WTC11 (cell line): Measurements from ENCODE around the gene ESYT2. TPM values are rescaled to one million over a fixed set of nuclear protein-coding genes. Genes with fewer than 3 reads are reported as not detected.

Experiments
- ATAC-seq: fragments of 200-7000 bp; cut with Tn5 transposase; 2 replicates; pipeline ENCODE4 v1.10.0; 2021; ENCODE audit warnings: mild to moderate bottlenecking, moderate library complexity
- CTCF ChIA-PET: fragments of 300-600 bp; sonication (Branson Sonifier 250); formaldehyde crosslinking; loops from one replicate; lab custom pipeline; 2021; ENCODE audit warnings: antibody characterized with exemption; lab: Charles Lee
- POLR2A ChIA-PET: fragments of 350-600 bp; sonication (Branson Sonifier 250); formaldehyde crosslinking; loops from one replicate; lab custom pipeline; 2021; ENCODE audit warnings: antibody characterized with exemption; lab: Charles Lee
- DNase-seq: peaks from one replicate; pipeline ENCODE4 v3.0.0; 2021; ENCODE audit warnings: low spot score
- H3K27ac Mint-ChIP-seq: 2 replicates; pipeline ENCODE4 v1.8.0; 2021; ENCODE audit warnings: mixed read lengths
- H3K27me3 Mint-ChIP-seq: 2 replicates; pipeline ENCODE4 v1.8.0; 2021; ENCODE audit warnings: low read depth, mild to moderate bottlenecking, moderate library complexity, mixed read lengths
- H3K36me3 Mint-ChIP-seq: 2 replicates; pipeline ENCODE4 v1.8.0; 2021; ENCODE audit warnings: mixed read lengths
- H3K4me1 Mint-ChIP-seq: 2 replicates; pipeline ENCODE4 v1.8.0; 2022; ENCODE audit warnings: mixed read lengths
- H3K4me3 Mint-ChIP-seq: 2 replicates; pipeline ENCODE4 v1.8.0; 2021; ENCODE audit warnings: mild to moderate bottlenecking, moderate library complexity, mixed read lengths
- H3K9me3 Mint-ChIP-seq: 2 replicates; pipeline ENCODE4 v1.8.0; 2021; ENCODE audit warnings: mixed read lengths
- ELF4 ChIP-seq: sonication (generic); formaldehyde crosslinking; IDR thresholded peaks from 2 replicates; pipeline ENCODE4 v1.8.1; 2022; ENCODE audit warnings: low read depth, mild to moderate bottlenecking, moderate library complexity, missing genetic modification reagents
- ESRRA ChIP-seq: sonication (generic); formaldehyde crosslinking; IDR thresholded peaks from 2 replicates; pipeline ENCODE4 v1.8.1; 2022; ENCODE audit warnings: mild to moderate bottlenecking, missing genetic modification reagents, borderline replicate concordance
- ETV6 ChIP-seq: sonication (generic); formaldehyde crosslinking; IDR thresholded peaks from 2 replicates; pipeline ENCODE4 v1.8.1; 2022; ENCODE audit warnings: mild to moderate bottlenecking, missing genetic modification reagents
- FOXP1 ChIP-seq: sonication (generic); formaldehyde crosslinking; IDR thresholded peaks from 2 replicates; pipeline ENCODE4 v1.8.0; 2022; ENCODE audit warnings: missing genetic modification reagents, mild to moderate bottlenecking, moderate library complexity, borderline replicate concordance
- KAT7 ChIP-seq: sonication (generic); formaldehyde crosslinking; IDR thresholded peaks from 2 replicates; pipeline ENCODE4 v1.8.1; 2023; ENCODE audit warnings: missing genetic modification reagents, mild to moderate bottlenecking, borderline replicate concordance
- NFE2L1 ChIP-seq: sonication (generic); formaldehyde crosslinking; IDR thresholded peaks from 2 replicates; pipeline ENCODE4 v1.8.1; 2023; ENCODE audit warnings: missing genetic modification reagents
- RORB ChIP-seq: fragments of 250-450 bp; sonication (Bioruptor Pico); IDR thresholded peaks from 2 replicates; pipeline ENCODE4 v1.9.0; 2021; ENCODE audit warnings: mild to moderate bottlenecking
- TP53 ChIP-seq: sonication (generic); formaldehyde crosslinking; IDR thresholded peaks from 2 replicates; pipeline ENCODE4 v1.8.1; 2023; ENCODE audit warnings: mild to moderate bottlenecking, missing genetic modification reagents
- ZNF121 ChIP-seq: sonication (generic); formaldehyde crosslinking; IDR thresholded peaks from 2 replicates; pipeline ENCODE4 v1.8.0; 2023; ENCODE audit warnings: missing genetic modification reagents
- ZNF138 ChIP-seq: sonication (generic); formaldehyde crosslinking; conservative IDR thresholded peaks from 2 replicates; pipeline ENCODE4 v1.8.1; 2022; ENCODE audit warnings: mild to moderate bottlenecking, moderate library complexity, missing genetic modification reagents
- ZNF219 ChIP-seq: sonication (generic); formaldehyde crosslinking; IDR thresholded peaks from 2 replicates; pipeline ENCODE4 v1.8.0; 2023; ENCODE audit warnings: missing genetic modification reagents, mild to moderate bottlenecking, borderline replicate concordance
- ZNF232 ChIP-seq: sonication (generic); formaldehyde crosslinking; IDR thresholded peaks from 2 replicates; pipeline ENCODE4 v1.8.0; 2022; ENCODE audit warnings: mild to moderate bottlenecking, missing genetic modification reagents
- ZNF396 ChIP-seq: fragments of 250-450 bp; sonication (Bioruptor Pico); IDR thresholded peaks from 2 replicates; pipeline ENCODE4 v1.8.0; 2021; ENCODE audit warnings: mild to moderate bottlenecking, moderate library complexity, borderline replicate concordance
- total RNA-seq: library from RNA; stranded (reverse); gene quantifications from 3 replicates; pipeline ENCODE4 v1.2.3, GENCODE V29; 2021
- TF ChIP-seq, protein P1 (sequence below): fragments of 200-600 bp; IDR thresholded peaks from 2 replicates; pipeline ENCODE4 v1.8.0; 2022; ENCODE audit warnings: antibody characterized with exemption
- TF ChIP-seq, protein P2 (sequence below): sonication (generic); formaldehyde crosslinking; conservative IDR thresholded peaks from 2 replicates; pipeline ENCODE4 v1.8.1; 2022; ENCODE audit warnings: mild to moderate bottlenecking, missing genetic modification reagents
- TF ChIP-seq, protein P3 (sequence below): fragments of 250-450 bp; sonication (Bioruptor Pico); IDR thresholded peaks from 2 replicates; pipeline ENCODE4 v1.9.0; 2021; ENCODE audit warnings: mild to moderate bottlenecking, borderline replicate concordance
- TF ChIP-seq, protein P4 (sequence below): sonication (generic); formaldehyde crosslinking; IDR thresholded peaks from 2 replicates; pipeline ENCODE4 v1.8.0; 2023; ENCODE audit warnings: missing genetic modification reagents

The ESYT2 gene
- total RNA-seq, 1 experiment from 2014 or later: 45.1 TPM

DNA sequence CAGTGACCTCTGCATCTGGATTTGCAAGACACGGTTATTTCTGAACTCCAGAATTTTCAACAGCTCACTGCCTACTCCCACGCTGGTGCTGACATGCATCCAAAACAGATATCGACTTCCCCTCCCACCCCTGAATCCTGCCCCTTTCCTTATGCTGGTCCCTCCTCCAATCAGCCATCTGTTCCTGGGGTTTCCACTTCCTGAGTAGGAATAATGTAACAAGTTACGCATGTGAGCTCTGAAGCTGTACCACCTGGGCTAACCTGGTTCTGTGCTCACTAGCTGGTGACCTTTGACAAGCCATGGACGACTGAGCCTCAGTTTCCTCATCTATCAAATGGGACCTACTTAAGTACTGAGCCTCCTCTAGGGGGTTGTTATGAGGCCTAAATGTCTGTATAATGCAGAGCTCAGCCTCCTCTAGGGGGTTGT lies 123.0 kb downstream of the ESYT2 start (continued):
- TF ChIP-seq, protein P1, sequence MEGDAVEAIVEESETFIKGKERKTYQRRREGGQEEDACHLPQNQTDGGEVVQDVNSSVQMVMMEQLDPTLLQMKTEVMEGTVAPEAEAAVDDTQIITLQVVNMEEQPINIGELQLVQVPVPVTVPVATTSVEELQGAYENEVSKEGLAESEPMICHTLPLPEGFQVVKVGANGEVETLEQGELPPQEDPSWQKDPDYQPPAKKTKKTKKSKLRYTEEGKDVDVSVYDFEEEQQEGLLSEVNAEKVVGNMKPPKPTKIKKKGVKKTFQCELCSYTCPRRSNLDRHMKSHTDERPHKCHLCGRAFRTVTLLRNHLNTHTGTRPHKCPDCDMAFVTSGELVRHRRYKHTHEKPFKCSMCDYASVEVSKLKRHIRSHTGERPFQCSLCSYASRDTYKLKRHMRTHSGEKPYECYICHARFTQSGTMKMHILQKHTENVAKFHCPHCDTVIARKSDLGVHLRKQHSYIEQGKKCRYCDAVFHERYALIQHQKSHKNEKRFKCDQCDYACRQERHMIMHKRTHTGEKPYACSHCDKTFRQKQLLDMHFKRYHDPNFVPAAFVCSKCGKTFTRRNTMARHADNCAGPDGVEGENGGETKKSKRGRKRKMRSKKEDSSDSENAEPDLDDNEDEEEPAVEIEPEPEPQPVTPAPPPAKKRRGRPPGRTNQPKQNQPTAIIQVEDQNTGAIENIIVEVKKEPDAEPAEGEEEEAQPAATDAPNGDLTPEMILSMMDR: no peak
- TF ChIP-seq ELF4 (no peak), ZNF219 (CRISPR knock-in tag) (no peak), ETV6 (no peak), ZNF138 (CRISPR knock-in tag) (no peak), ZNF232 (CRISPR knock-in tag) (no peak), TP53 (CRISPR knock-in tag) (no peak)
- TF ChIP-seq, protein P2, sequence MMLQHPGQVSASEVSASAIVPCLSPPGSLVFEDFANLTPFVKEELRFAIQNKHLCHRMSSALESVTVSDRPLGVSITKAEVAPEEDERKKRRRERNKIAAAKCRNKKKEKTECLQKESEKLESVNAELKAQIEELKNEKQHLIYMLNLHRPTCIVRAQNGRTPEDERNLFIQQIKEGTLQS (CRISPR knock-in tag): no peak
- TF ChIP-seq, protein P3, sequence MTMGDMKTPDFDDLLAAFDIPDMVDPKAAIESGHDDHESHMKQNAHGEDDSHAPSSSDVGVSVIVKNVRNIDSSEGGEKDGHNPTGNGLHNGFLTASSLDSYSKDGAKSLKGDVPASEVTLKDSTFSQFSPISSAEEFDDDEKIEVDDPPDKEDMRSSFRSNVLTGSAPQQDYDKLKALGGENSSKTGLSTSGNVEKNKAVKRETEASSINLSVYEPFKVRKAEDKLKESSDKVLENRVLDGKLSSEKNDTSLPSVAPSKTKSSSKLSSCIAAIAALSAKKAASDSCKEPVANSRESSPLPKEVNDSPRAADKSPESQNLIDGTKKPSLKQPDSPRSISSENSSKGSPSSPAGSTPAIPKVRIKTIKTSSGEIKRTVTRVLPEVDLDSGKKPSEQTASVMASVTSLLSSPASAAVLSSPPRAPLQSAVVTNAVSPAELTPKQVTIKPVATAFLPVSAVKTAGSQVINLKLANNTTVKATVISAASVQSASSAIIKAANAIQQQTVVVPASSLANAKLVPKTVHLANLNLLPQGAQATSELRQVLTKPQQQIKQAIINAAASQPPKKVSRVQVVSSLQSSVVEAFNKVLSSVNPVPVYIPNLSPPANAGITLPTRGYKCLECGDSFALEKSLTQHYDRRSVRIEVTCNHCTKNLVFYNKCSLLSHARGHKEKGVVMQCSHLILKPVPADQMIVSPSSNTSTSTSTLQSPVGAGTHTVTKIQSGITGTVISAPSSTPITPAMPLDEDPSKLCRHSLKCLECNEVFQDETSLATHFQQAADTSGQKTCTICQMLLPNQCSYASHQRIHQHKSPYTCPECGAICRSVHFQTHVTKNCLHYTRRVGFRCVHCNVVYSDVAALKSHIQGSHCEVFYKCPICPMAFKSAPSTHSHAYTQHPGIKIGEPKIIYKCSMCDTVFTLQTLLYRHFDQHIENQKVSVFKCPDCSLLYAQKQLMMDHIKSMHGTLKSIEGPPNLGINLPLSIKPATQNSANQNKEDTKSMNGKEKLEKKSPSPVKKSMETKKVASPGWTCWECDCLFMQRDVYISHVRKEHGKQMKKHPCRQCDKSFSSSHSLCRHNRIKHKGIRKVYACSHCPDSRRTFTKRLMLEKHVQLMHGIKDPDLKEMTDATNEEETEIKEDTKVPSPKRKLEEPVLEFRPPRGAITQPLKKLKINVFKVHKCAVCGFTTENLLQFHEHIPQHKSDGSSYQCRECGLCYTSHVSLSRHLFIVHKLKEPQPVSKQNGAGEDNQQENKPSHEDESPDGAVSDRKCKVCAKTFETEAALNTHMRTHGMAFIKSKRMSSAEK: no peak

DNA sequence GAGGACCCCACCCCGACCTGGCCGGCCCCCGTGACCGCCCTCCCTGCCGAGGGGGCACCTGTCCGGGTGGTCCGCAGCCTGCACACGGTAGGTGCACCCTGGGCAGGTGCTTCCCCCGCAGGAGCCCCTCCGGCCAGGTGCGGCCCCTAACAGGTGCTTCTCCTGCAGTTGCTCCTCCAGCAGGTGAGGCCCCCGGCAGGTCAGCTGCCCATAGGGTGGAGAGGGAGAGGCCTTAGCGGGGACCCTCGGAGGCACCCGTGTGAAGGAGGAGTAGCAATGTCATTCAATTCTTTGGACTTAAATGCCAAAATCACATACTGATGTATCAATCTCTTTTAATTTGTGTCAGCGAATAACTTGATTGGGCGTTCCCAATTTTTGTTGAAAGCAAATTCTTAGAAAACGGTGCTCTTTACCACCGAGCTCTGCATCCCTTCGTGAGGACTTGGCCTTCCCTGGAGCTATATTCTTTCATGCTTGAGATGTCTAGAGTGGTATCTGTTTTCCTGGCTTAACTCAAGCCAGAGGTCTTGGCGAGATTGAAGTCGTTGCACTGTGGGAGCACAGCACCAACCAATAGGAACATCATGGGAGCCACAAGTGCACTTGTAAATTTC lies 124.0 kb downstream of the ESYT2 start:
- POLR2A ChIA-PET: interaction anchor here (0.6 to 1.2 kb wide), 4 partner anchors 28 to 204 kb away, joined by 3 to 5 read pairs (median 3); no protein-coding TSS in a partner anchor
- 0 out of 2 replicates have a peak, but pooled peaks have one; percentile 1 for TF ChIP-seq KAT7 (CRISPR knock-in tag)
- no peak for TF ChIP-seq ZNF232 (CRISPR knock-in tag)
- CTCF ChIA-PET: interaction anchor here (0.7 to 2.1 kb wide), 5 partner anchors 9 to 271 kb away, joined by 3 to 18 read pairs (median 9); no protein-coding TSS in a partner anchor
- peaks cover 10% of the 10 kb centered on the region for H3K9me3 Mint-ChIP-seq
- peaks cover 24% of the 10 kb centered on the region for H3K36me3 Mint-ChIP-seq
- ATAC-seq (peak; percentile 6), DNase-seq (peak; percentile 33)
- H3K27me3 Mint-ChIP-seq: no peaks in the 10 kb centered on the region
- H3K27ac Mint-ChIP-seq: 0 out of 2 replicates have a peak overlapping the region, but pooled peaks have one; percentile 37
- H3K4me1 Mint-ChIP-seq: peaks cover 41% of the 10 kb centered on the region
- peak overlapping the region; percentile 72 for H3K4me3 Mint-ChIP-seq

DNA sequence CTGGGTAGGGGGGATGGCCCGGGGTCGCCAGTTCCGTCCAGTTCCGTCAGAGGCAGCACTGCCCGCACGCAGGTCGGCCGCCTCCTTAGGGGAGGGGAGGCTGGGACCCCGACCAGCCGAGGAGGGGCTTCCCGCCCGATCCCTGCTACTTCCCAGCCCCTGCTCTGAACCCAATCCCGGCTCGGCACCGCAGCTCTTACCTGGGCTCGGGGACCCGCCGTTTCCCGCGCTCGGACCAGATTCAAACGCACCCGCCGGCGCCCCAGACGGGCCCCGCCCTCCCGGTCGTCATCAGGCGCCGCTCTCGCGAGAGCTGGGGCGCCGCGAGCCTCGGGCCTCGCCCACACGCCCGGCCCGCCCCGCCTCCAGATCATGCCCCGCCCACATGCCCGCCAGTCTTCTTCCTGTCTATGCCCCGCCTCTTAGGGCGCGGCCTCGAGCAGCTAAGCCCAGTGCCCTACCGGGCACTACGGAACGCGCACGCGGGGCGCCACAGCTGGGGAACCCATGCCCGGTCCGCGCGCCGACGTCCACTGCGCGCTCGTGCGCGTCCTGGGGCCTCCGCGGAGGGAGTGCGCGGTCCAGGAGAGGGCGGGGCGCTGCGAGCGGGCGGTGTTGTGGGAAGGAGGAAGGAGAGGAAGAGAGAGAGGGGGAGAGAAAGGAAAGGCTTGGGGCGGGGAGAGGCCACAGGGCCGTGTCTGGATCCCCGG lies 124.6 kb downstream of the ESYT2 start, which contains the start of gene NCAPG2:
Gene NCAPG2, minus strand, starts transcription at position 281 of the 710 bp plus-strand sequence. CDS start 2,905 bp downstream, outside the sequence.
- H3K27ac Mint-ChIP-seq: peak within 1 kb of the TSS; percentile 37
- CTCF ChIA-PET: interaction anchor here (0.7 to 2.1 kb wide), 5 partner anchors 9 to 272 kb away, joined by 3 to 18 read pairs (median 9); no protein-coding TSS in a partner anchor
- TF ChIP-seq ZNF121 (CRISPR knock-in tag) (no peak), RORB (CRISPR knock-in tag) (no peak), ZNF219 (CRISPR knock-in tag) (no peak; the same call in 1 of the 2 replicates), TP53 (CRISPR knock-in tag) (no peak), FOXP1 (CRISPR knock-in tag) (peak; percentile 82; the same call in 1 of the 2 replicates), ESRRA (CRISPR knock-in tag) (no peak), ZNF396 (no peak), NFE2L1 (CRISPR knock-in tag) (peak; percentile 61; the same call in 1 of the 2 replicates)
- TF ChIP-seq, protein P3: no peak
- TF ChIP-seq, protein P4, sequence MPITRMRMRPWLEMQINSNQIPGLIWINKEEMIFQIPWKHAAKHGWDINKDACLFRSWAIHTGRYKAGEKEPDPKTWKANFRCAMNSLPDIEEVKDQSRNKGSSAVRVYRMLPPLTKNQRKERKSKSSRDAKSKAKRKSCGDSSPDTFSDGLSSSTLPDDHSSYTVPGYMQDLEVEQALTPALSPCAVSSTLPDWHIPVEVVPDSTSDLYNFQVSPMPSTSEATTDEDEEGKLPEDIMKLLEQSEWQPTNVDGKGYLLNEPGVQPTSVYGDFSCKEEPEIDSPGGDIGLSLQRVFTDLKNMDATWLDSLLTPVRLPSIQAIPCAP (CRISPR knock-in tag): peak; percentile 64; the same call in 1 of the 2 replicates

More for the DNA sequence above, 124.6 kb downstream of the ESYT2 start, which contains the start of gene NCAPG2:
- DNase-seq (peak; percentile 98), ATAC-seq (peak; percentile 95)
- POLR2A ChIA-PET: interaction anchor here (0.7 to 1.2 kb wide), 3 partner anchors 29 to 204 kb away, joined by 3 to 5 read pairs (median 3); no protein-coding TSS in a partner anchor
- peaks cover 41% of the 10 kb centered on the region for H3K4me1 Mint-ChIP-seq
- H3K36me3 Mint-ChIP-seq: peaks cover 28% of the 10 kb centered on the region
- H3K4me3 Mint-ChIP-seq: peak within 1 kb of the TSS; percentile 72
- peaks cover 10% of the 10 kb centered on the region for H3K9me3 Mint-ChIP-seq
- H3K27me3 Mint-ChIP-seq: no peaks in the 10 kb centered on the region
